Muscle layer of duodenum (tissue), 2 donors: Measurements from ENCODE around the gene IFT122.
A peak's percentile ranks its signal among the peaks of the same experiment; 100 is the strongest.

ENCODE experiments used
- H3K27ac ChIP-seq: one replicate; pipeline ENCODE4 v1.7.0; 2013; ENCODE audit warnings: mild to moderate bottlenecking, low read length
- H3K27me3 ChIP-seq: one replicate; pipeline ENCODE4 v1.7.0; 2013; ENCODE audit warnings: low read depth, mild to moderate bottlenecking, control low read depth, low read length
- H3K36me3 ChIP-seq, 2 donors: one replicate each; pipeline ENCODE4 v1.7.0; 2013; ENCODE audit warnings: low read length in 2 of 2, control low read depth in 1 of 2, mild to moderate bottlenecking in 1 of 2; ENCODE audit not compliant: insufficient read depth in 2 of 2, control insufficient read depth in 1 of 2
- H3K4me1 ChIP-seq, 2 donors: one replicate each; pipeline ENCODE4 v1.7.0; 2013; ENCODE audit warnings: low read length in 2 of 2, mild to moderate bottlenecking in 2 of 2, control low read depth in 1 of 2, moderate library complexity in 1 of 2; ENCODE audit not compliant: insufficient read depth in 2 of 2, control insufficient read depth in 1 of 2
- H3K4me3 ChIP-seq, 2 donors: one replicate each; pipeline ENCODE4 v1.7.0; 2013; ENCODE audit warnings: low read length in 2 of 2, low read depth in 1 of 2, mild to moderate bottlenecking in 1 of 2
- H3K9me3 ChIP-seq, 2 donors: one replicate each; pipeline ENCODE4 v1.7.0; 2013; ENCODE audit warnings: low read length in 2 of 2, control low read depth in 1 of 2, mild to moderate bottlenecking in 1 of 2; ENCODE audit not compliant: control insufficient read depth in 1 of 2
- donor health status: healthy.

The IFT122 gene

DNA sequence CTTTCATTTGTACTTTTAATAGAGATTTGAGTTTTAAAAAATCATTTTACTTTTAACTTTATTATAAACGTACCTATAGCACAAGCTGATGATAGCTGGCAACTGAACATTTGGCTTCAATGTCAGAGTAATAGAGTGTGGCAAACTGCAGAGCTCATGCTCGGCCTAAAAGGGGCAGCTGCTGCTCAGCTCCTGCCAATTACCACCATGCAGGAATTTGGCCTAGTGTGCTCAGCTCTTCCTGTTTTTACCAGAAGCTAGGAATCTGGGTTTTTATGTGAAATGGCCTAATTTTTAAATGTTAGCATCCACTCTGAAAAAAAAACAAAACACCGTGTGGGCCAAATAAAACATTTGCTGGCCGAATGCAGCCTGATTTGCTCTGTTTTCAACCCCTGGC, 1.8 kb downstream of the IFT122 start:
- Histone ChIP-seq H3K27me3 (no peaks in the 10 kb centered on the region), H3K27ac (peak overlapping the region; percentile 64), H3K4me1 (peaks cover 11 to 36% of the 10 kb centered on the region in 2 donors), H3K9me3 (no peaks in the 10 kb centered on the region), H3K36me3 (peaks cover 7 to 11% of the 10 kb centered on the region in 2 donors), H3K4me3 (peak overlapping the region; percentile 10 to 92)

GRCh38 chr3:129442486-129442885, 2.5 kb downstream of the IFT122 start:
- Histone ChIP-seq H3K9me3 (no peaks in the 10 kb centered on the region), H3K27ac (peak overlapping the region; percentile 64), H3K36me3 (peaks cover 2 to 6% of the 10 kb centered on the region in 2 donors), H3K4me3 (no peak overlapping the region), H3K4me1 (peaks cover 11 to 36% of the 10 kb centered on the region in 2 donors), H3K27me3 (no peaks in the 10 kb centered on the region)

- Histone ChIP-seq H3K27me3 (no peaks in the 10 kb centered on the region), H3K9me3 (no peaks in the 10 kb centered on the region), H3K27ac (no peak overlapping the region), H3K4me1 (peaks cover 11 to 35% of the 10 kb centered on the region in 2 donors), H3K4me3 (no peak overlapping the region), H3K36me3 (peaks cover 0 to 2% of the 10 kb centered on the region in 2 donors)
Measured at GRCh38 chr3:129442947-129443346, 2.9 kb downstream of the IFT122 start.

GRCh38 chr3:129445471-129445870, 5.4 kb downstream of the IFT122 start:
- Histone ChIP-seq H3K27ac (no peak overlapping the region), H3K4me1 (peaks cover 15 to 23% of the 10 kb centered on the region in 2 donors), H3K27me3 (no peaks in the 10 kb centered on the region), H3K4me3 (no peak overlapping the region), H3K36me3 (no peaks in the 10 kb centered on the region), H3K9me3 (no peaks in the 10 kb centered on the region)

- Histone ChIP-seq H3K4me3 (no peak overlapping the region), H3K4me1 (peaks cover 4 to 11% of the 10 kb centered on the region in 2 donors), H3K27me3 (no peaks in the 10 kb centered on the region), H3K36me3 (peaks cover 0 to 2% of the 10 kb centered on the region in 2 donors), H3K9me3 (no peaks in the 10 kb centered on the region), H3K27ac (no peak overlapping the region)
Measured at GRCh38 chr3:129446926-129447325, 6.9 kb downstream of the IFT122 start.

DNA sequence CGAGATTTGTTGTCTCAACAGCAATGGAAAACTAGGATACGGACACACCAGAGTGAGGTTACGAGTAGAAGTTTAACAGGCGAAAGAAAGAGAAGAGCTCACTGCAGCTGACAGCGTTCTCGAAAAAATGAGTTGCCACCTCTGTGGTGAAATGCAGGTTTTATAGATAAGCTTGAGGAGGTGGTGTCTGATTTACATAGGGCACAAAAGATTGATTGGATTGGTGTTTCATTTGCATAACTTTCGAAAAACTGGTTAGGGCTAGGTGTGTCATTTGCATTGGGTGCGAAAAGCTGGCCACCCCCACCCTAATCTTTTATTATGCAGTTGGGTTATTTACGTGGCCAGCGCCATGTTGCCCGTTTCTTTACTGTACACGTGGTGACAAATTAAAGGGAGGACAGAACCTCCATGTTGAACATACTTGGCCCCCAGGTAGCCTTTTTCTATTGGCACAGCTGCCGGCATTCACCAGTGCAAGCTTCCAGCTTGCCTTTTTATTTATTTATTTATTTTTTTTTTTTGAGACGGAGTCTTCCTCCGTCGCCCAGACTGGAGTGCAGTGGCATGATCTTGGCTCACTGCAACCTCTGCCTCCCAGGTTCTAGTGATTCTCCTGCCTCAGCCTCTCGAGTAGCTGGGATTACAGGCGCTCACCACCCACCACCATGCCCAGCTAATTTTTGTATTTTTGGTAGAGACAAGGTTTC, 8.3 kb downstream of the IFT122 start:
- Histone ChIP-seq H3K4me3 (no peak overlapping the region), H3K4me1 (peaks cover 0 to 4% of the 10 kb centered on the region in 2 donors), H3K27ac (no peak overlapping the region), H3K27me3 (no peaks in the 10 kb centered on the region), H3K9me3 (no peaks in the 10 kb centered on the region), H3K36me3 (peaks cover 0 to 16% of the 10 kb centered on the region in 2 donors)

- Histone ChIP-seq H3K9me3 (no peaks in the 10 kb centered on the region), H3K4me1 (peaks cover 0 to 4% of the 10 kb centered on the region in 2 donors), H3K27me3 (no peaks in the 10 kb centered on the region), H3K27ac (peak overlapping the region; percentile 6), H3K4me3 (no peak overlapping the region), H3K36me3 (peaks cover 0 to 19% of the 10 kb centered on the region in 2 donors)
Measured at GRCh38 chr3:129449279-129450115, 9.5 kb downstream of the IFT122 start.

DNA sequence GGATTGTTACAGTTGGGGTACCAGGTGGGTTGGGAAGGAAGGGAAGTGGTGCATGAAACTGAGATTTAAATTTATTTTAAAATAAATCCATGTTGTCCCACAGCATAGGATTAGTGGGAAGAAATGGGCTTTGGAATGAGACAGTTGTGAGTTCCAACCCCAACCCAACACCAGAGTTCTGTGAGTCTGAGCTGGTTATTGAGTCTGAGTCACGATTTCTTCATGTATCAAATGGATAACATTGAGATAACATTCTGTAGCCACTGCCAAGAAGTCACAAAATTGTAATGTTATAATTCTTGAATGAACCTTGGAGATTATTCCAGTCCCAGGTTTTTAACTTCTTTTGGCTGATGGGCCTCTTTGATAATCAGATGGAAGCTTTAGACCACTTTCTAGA, 13.7 kb downstream of the IFT122 start:
- Histone ChIP-seq H3K27ac (no peak overlapping the region), H3K9me3 (no peaks in the 10 kb centered on the region), H3K4me1 (peaks cover 0 to 4% of the 10 kb centered on the region in 2 donors), H3K4me3 (no peak overlapping the region), H3K27me3 (no peaks in the 10 kb centered on the region), H3K36me3 (peaks cover 12 to 48% of the 10 kb centered on the region in 2 donors)

- H3K4me1 ChIP-seq = no peaks in the 10 kb centered on the region
- no peak overlapping the region for H3K4me3 ChIP-seq
- no peak overlapping the region for H3K27ac ChIP-seq
- no peaks in the 10 kb centered on the region for H3K27me3 ChIP-seq
- no peaks in the 10 kb centered on the region for H3K9me3 ChIP-seq
- peaks cover 28 to 50% of the 10 kb centered on the region in 2 donors for H3K36me3 ChIP-seq
Measured at GRCh38 chr3:129460155-129460554, 20.1 kb downstream of the IFT122 start.

GRCh38 chr3:129460572-129460971, 20.5 kb downstream of the IFT122 start:
- no peak overlapping the region for H3K4me3 ChIP-seq
- H3K36me3 ChIP-seq = peaks cover 28 to 50% of the 10 kb centered on the region in 2 donors
- no peaks in the 10 kb centered on the region for H3K4me1 ChIP-seq
- H3K27ac ChIP-seq = no peak overlapping the region
- no peaks in the 10 kb centered on the region for H3K9me3 ChIP-seq
- H3K27me3 ChIP-seq = no peaks in the 10 kb centered on the region

DNA sequence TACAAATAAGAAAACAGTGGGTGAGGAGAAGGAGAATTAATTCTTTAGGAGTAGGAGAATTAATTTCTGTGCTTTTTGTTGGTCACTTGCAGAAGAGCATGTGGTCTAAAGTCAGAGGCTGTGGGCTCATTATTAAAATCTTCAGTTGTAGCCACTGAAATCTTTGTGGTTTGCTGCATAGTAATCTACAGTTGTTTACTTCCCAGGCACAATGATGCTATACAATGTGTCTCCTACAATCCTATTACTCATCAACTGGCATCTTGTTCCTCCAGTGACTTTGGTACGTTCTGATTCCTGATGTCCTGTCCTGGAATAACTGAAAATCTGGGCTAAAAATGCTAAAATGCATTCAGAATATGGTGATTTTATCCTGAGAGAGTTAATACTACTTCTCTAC, 21.0 kb downstream of the IFT122 start:
- H3K4me3 ChIP-seq = no peak overlapping the region
- H3K36me3 ChIP-seq = peaks cover 28 to 48% of the 10 kb centered on the region in 2 donors
- H3K27ac ChIP-seq = no peak overlapping the region
- no peaks in the 10 kb centered on the region for H3K4me1 ChIP-seq
- no peaks in the 10 kb centered on the region for H3K27me3 ChIP-seq
- H3K9me3 ChIP-seq = no peaks in the 10 kb centered on the region
